SJCRH30 (cell line): ENCODE results near the gene KLK2. TPM values are rescaled to one million over a fixed set of nuclear protein-coding genes. Genes with fewer than 3 reads are reported as not detected.
A peak's percentile ranks its signal among the peaks of the same experiment; 100 is the strongest.

Experiments used
- DNase-seq, 2 experiments: peaks; one replicate each; pipeline ENCODE4 v3.0.0-alpha.2; 2015 to 2020
- H3K27ac ChIP-seq: fragments of 250-450 bp; sonication (Bioruptor Pico); 2 replicates; pipeline ENCODE4 v1.5.1; 2020; ENCODE audit warnings: mild to moderate bottlenecking, moderate library complexity
- H3K27me3 ChIP-seq: fragments of 250-450 bp; sonication (Bioruptor Pico); 2 replicates; pipeline ENCODE4 v1.5.1; 2020; ENCODE audit warnings: mild to moderate bottlenecking, moderate library complexity
- H3K36me3 ChIP-seq: fragments of 250-450 bp; sonication (Bioruptor Pico); 2 replicates; pipeline ENCODE4 v1.5.1; 2020; ENCODE audit warnings: mild to moderate bottlenecking, moderate library complexity
- H3K4me1 ChIP-seq: fragments of 250-450 bp; sonication (Bioruptor Pico); 2 replicates; pipeline ENCODE4 v1.5.1; 2020; ENCODE audit warnings: mild to moderate bottlenecking, moderate library complexity
- H3K4me3 ChIP-seq: fragments of 250-450 bp; sonication (Bioruptor Pico); 2 replicates; pipeline ENCODE4 v1.5.1; 2020; ENCODE audit warnings: mild to moderate bottlenecking, moderate library complexity
- H3K9me3 ChIP-seq: fragments of 250-450 bp; sonication (Bioruptor Pico); replicated peaks from 2 replicates; pipeline ENCODE4 v1.5.1; 2020; ENCODE audit warnings: mild to moderate bottlenecking, moderate library complexity
- total RNA-seq: library from RNA; depleted of rRNA; stranded (reverse); fragments of >200 nt; shearing (Covaris generic); gene quantifications from 2 replicates; pipeline ENCODE4 v1.2.3, GENCODE V29; 2014

Gene KLK2
- total RNA-seq, 1 experiment from 2014 or later: not detected

DNA sequence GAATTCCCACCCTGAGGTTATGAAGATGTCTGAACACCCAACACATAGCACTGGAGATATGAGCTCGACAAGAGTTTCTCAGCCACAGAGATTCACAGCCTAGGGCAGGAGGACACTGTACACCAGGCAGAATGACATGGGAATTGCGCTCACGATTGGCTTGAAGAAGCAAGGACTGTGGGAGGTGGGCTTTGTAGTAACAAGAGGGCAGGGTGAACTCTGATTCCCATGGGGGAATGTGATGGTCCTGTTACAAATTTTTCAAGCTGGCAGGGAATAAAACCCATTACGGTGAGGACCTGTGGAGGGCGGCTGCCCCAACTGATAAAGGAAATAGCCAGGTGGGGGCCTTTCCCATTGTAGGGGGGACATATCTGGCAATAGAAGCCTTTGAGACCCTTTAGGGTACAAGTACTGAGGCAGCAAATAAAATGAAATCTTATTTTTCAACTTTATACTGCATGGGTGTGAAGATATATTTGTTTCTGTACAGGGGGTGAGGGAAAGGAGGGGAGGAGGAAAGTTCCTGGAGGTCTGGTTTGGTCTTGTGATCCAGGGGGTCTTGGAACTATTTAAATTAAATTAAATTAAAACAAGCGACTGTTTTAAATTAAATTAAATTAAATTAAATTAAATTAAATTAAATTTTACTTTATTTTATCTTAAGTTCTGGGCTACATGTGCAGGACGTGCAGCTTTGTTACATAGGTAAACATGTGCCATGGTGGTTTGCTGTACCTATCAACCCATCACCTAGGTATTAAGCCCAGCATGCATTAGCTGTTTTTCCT lies 11.5 kb upstream of the KLK2 start:
- H3K4me3 ChIP-seq: no peak overlapping the region
- no peaks in the 10 kb centered on the region for H3K4me1 ChIP-seq
- no peaks in the 10 kb centered on the region for H3K36me3 ChIP-seq
- H3K27ac ChIP-seq: no peak overlapping the region
- no peak for DNase-seq
- H3K27me3 ChIP-seq: no peaks in the 10 kb centered on the region
- H3K9me3 ChIP-seq: 0 out of 2 replicates have a peak, but pooled peaks cover 3% of the 10 kb centered on the region

DNA sequence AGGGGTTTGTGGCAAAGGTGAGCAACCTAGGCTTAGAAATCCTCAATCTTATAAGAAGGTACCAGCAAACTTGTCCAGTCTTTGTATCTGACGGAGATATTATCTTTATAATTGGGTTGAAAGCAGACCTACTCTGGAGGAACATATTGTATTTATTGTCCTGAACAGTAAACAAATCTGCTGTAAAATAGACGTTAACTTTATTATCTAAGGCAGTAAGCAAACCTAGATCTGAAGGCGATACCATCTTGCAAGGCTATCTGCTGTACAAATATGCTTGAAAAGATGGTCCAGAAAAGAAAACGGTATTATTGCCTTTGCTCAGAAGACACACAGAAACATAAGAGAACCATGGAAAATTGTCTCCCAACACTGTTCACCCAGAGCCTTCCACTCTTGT lies 3.8 kb upstream of the KLK2 start:
- Histone ChIP-seq H3K4me3 (no peak overlapping the region), H3K4me1 (no peaks in the 10 kb centered on the region), H3K36me3 (no peaks in the 10 kb centered on the region), H3K27me3 (no peaks in the 10 kb centered on the region; the same call in 1 of the 2 replicates), H3K9me3 (no peaks in the 10 kb centered on the region), H3K27ac (no peak overlapping the region)
- DNase-seq: no peak

DNA sequence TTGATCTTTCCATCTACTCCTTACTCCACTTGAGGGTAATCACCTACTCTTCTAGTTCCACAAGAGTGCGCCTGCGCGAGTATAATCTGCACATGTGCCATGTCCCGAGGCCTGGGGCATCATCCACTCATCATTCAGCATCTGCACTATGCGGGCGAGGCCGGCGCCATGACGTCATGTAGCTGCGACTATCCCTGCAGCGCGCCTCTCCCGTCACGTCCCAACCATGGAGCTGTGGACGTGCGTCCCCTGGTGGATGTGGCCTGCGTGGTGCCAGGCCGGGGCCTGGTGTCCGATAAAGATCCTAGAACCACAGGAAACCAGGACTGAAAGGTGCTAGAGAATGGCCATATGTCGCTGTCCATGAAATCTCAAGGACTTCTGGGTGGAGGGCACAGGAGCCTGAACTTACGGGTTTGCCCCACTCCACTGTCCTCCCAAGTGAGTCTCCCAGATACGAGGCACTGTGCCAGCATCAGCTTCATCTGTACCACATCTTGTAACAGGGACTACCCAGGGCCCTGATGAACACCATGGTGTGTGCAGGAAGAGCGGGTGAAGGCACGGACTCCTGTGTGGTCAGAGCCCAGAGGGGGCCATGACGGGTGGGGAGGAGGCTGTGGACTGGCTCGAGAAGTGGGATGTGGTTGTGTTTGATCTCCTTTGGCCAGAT lies 2.7 kb upstream of the KLK2 start:
- peaks cover 3% of the 10 kb centered on the region; the same call in 1 of the 2 replicates for H3K27me3 ChIP-seq
- H3K36me3 ChIP-seq: no peaks in the 10 kb centered on the region
- H3K9me3 ChIP-seq: no peaks in the 10 kb centered on the region
- H3K4me3 ChIP-seq: no peak overlapping the region
- no peak for DNase-seq
- no peak overlapping the region for H3K27ac ChIP-seq
- H3K4me1 ChIP-seq: no peaks in the 10 kb centered on the region

DNA sequence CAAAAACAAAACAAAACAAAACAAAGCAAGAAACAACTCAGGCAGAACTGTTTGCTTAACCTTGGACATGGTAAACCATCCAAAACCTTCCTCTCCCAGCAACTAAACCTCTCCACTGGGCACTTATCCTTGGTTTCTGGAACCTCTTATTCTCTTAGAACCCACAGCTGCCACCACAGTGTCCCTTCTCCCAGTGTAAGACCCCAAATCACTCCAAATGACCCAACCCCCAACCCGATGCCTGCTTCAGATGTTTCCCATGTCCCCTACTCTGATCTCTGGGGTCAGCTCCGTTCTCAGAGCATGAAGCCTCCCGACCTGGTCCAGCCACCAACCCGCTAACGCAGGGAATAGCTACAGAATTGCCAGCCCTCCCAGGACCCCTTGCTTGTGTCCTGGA lies 972 bp downstream of the KLK2 start:
- H3K27me3 ChIP-seq: peaks cover 14% of the 10 kb centered on the region
- peaks cover 4% of the 10 kb centered on the region; the same call in 1 of the 2 replicates for H3K4me1 ChIP-seq
- H3K9me3 ChIP-seq: no peaks in the 10 kb centered on the region
- no peak overlapping the region for H3K27ac ChIP-seq
- H3K4me3 ChIP-seq: no peak overlapping the region
- no peak for DNase-seq
- no peaks in the 10 kb centered on the region for H3K36me3 ChIP-seq

DNA sequence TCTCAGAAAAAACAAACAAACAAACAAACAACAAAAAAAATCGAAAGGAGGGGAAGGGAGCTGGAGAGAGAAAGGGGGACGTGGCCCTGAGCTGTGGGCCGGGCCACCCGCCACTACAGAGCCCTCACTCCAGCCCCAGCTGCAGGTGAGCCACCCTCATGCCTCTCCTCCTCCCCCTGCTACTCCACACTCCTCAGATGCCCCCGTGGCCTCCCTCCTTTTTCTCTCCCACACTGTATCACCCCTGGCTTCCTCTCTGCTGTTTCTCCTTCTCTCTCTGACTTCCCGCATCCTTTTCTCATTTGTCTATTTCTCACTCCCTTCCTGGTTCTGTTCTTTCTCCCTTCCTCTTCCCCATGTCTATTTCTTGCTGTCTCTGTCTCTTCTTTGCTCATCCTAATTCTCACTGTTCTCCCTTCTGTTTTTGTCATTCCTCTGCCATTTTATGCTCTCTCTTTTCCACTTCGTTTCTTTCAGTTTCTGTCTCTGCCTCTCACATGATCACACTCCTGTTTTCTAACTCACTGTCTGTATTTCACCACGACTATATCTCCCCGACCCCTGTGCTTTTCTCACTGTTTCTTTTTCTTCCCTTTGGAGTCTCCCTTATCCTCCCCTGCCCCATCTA lies 2.7 kb downstream of the KLK2 start:
- DNase-seq: no peak
- Histone ChIP-seq H3K9me3 (no peaks in the 10 kb centered on the region), H3K27me3 (peaks cover 14% of the 10 kb centered on the region)

DNA sequence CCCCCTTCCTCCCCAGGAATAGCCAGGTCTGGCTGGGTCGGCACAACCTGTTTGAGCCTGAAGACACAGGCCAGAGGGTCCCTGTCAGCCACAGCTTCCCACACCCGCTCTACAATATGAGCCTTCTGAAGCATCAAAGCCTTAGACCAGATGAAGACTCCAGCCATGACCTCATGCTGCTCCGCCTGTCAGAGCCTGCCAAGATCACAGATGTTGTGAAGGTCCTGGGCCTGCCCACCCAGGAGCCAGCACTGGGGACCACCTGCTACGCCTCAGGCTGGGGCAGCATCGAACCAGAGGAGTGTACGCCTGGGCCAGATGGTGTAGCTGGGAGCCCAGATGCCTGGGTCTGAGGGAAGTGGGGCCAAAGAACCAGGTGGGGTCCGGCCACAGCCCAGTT lies 3.2 kb downstream of the KLK2 start:
- peaks cover 14% of the 10 kb centered on the region for H3K27me3 ChIP-seq

More for the DNA sequence above, 2.7 kb downstream of the KLK2 start:
- peaks cover 4% of the 10 kb centered on the region; the same call in 1 of the 2 replicates for H3K4me1 ChIP-seq
- H3K27ac ChIP-seq: no peak overlapping the region
- H3K36me3 ChIP-seq: no peaks in the 10 kb centered on the region
- no peak overlapping the region for H3K4me3 ChIP-seq

DNA sequence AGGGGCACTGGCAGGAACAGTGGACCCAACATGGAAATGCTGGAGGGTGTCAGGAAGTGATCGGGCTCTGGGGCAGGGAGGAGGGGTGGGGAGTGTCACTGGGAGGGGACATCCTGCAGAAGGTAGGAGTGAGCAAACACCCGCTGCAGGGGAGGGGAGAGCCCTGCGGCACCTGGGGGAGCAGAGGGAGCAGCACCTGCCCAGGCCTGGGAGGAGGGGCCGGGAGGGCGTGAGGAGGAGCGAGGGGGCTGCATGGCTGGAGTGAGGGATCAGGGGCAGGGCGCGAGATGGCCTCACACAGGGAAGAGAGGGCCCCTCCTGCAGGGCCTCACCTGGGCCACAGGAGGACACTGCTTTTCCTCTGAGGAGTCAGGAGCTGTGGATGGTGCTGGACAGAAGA lies 4.1 kb downstream of the KLK2 start:
- no peaks in the 10 kb centered on the region for H3K9me3 ChIP-seq
- no peak overlapping the region for H3K27ac ChIP-seq
- no peaks in the 10 kb centered on the region for H3K36me3 ChIP-seq
- H3K4me3 ChIP-seq: no peak overlapping the region
- H3K27me3 ChIP-seq: peaks cover 15% of the 10 kb centered on the region
- H3K4me1 ChIP-seq: peaks cover 4% of the 10 kb centered on the region; the same call in 1 of the 2 replicates
- DNase-seq: no peak

More for the DNA sequence above, 3.2 kb downstream of the KLK2 start:
- no peaks in the 10 kb centered on the region for H3K36me3 ChIP-seq
- DNase-seq: peak; percentile 19 to 34
- no peaks in the 10 kb centered on the region for H3K9me3 ChIP-seq
- H3K4me3 ChIP-seq: no peak overlapping the region
- no peak overlapping the region for H3K27ac ChIP-seq
- H3K4me1 ChIP-seq: peaks cover 4% of the 10 kb centered on the region; the same call in 1 of the 2 replicates

DNA sequence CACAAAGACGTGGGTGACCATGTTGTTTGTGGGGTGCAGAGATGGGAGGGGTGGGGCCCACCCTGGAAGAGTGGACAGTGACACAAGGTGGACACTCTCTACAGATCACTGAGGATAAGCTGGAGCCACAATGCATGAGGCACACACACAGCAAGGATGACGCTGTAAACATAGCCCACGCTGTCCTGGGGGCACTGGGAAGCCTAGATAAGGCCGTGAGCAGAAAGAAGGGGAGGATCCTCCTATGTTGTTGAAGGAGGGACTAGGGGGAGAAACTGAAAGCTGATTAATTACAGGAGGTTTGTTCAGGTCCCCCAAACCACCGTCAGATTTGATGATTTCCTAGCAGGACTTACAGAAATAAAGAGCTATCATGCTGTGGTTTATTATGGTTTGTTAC lies 5.6 kb downstream of the KLK2 start:
- peaks cover 4% of the 10 kb centered on the region; the same call in 1 of the 2 replicates for H3K4me1 ChIP-seq
- no peaks in the 10 kb centered on the region for H3K36me3 ChIP-seq
- peaks cover 21% of the 10 kb centered on the region for H3K27me3 ChIP-seq
- no peaks in the 10 kb centered on the region for H3K9me3 ChIP-seq
- no peak overlapping the region for H3K27ac ChIP-seq
- no peak for DNase-seq
- no peak overlapping the region for H3K4me3 ChIP-seq

DNA sequence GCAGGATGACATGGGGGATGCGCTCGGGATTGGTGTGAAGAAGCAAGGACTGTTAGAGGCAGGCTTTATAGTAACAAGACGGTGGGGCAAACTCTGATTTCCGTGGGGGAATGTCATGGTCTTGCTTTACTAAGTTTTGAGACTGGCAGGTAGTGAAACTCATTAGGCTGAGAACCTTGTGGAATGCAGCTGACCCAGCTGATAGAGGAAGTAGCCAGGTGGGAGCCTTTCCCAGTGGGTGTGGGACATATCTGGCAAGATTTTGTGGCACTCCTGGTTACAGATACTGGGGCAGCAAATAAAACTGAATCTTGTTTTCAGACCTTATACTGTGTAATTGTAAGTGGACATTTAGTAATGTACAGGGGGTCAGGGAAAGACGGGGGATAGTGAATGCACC lies 7.0 kb downstream of the KLK2 start:
- no peak for DNase-seq
- no peaks in the 10 kb centered on the region for H3K36me3 ChIP-seq
- no peak overlapping the region for H3K27ac ChIP-seq
- H3K4me3 ChIP-seq: no peak overlapping the region
- H3K4me1 ChIP-seq: peaks cover 4% of the 10 kb centered on the region; the same call in 1 of the 2 replicates
- peaks cover 21% of the 10 kb centered on the region for H3K27me3 ChIP-seq
- H3K9me3 ChIP-seq: no peaks in the 10 kb centered on the region

DNA sequence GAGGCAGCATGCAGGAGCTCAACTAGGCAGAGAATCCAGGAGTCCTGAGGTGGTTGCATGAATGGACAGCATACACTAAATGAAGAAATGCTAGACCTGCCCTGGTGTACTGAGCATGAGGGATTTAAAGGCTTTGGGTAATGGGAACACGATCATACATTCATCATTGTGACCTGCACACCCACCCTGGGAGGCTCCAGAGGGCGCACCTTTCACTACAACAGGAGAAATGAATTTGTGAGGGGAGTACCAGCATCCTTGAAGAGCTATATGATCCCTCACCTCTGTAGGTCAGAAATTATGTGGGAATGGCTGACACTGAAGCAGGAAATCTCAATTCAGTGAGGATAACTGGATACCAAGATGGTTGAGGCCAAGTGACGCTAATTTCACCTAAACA lies 8.9 kb downstream of the KLK2 start:
- DNase-seq: no peak
- no peaks in the 10 kb centered on the region for H3K4me1 ChIP-seq
- no peaks in the 10 kb centered on the region for H3K9me3 ChIP-seq
- H3K27me3 ChIP-seq: peaks cover 11% of the 10 kb centered on the region
- H3K4me3 ChIP-seq: no peak overlapping the region
- H3K36me3 ChIP-seq: no peaks in the 10 kb centered on the region
- H3K27ac ChIP-seq: no peak overlapping the region

DNA sequence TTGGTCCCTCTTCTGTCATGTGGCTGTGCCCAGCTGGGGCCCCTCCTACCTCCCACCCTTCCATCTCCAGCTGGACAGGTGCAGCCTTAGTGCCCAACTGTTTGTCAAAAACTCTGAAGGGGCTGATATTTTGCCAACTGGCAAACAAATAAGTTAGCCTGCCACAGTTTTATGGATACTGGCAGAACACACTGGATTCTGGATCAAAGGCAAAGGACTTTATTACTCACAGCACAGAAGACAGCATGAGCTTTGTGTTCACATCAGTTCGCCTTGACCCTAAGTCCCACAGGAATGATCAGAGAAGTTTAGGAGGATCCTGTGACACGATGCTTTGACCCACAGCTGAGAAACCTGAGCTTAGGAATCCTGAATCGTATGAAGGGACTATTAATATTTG lies 16.4 kb downstream of the KLK2 start:
- Histone ChIP-seq H3K27me3 (no peaks in the 10 kb centered on the region; the same call in 1 of the 2 replicates), H3K4me3 (no peak overlapping the region), H3K36me3 (no peaks in the 10 kb centered on the region), H3K4me1 (no peaks in the 10 kb centered on the region; the same call in 1 of the 2 replicates), H3K27ac (no peak overlapping the region), H3K9me3 (no peaks in the 10 kb centered on the region)
- DNase-seq: no peak

DNA sequence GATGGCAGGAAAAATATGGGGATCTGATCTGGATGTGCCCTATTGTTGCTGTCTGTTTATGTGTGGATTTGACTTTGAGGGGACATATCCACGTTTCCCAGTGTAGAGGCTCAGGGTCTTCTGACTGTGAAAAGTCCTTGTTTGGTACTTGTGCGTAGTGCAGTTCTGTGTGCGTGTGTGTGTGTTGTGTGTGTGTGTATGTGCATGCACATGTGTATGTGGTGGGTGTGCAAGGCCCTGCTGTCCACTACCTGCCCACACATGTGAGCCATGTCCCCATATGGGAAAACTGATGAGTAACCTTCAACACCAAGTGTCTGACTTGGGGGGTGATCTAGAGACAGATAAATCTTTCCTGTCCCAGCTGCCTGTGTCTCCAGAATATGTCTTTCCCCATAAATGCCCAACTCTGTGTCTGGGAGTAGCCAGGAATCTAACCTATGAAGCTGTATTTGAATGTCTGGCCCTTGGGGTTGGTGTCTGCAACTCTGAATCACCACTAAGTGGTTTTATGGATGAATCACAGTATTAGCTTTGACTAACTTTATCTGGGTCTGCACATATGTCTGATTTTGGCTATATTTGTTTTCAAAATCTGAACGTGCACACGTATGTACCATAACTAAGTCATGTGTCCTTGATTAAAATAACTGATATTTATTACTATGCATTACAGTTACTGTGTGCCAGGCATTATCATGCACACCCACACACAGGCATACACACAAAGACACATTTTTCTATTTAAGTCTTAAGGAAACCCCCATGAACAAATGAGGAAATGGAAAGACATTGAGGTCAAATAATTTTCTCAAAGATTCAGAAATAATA lies 17.4 kb downstream of the KLK2 start:
- H3K4me3 ChIP-seq: no peak overlapping the region
- DNase-seq: no peak
- H3K27ac ChIP-seq: no peak overlapping the region
- H3K27me3 ChIP-seq: no peaks in the 10 kb centered on the region; the same call in 1 of the 2 replicates
- H3K9me3 ChIP-seq: no peaks in the 10 kb centered on the region
- H3K4me1 ChIP-seq: no peaks in the 10 kb centered on the region; the same call in 1 of the 2 replicates
- no peaks in the 10 kb centered on the region for H3K36me3 ChIP-seq

DNA sequence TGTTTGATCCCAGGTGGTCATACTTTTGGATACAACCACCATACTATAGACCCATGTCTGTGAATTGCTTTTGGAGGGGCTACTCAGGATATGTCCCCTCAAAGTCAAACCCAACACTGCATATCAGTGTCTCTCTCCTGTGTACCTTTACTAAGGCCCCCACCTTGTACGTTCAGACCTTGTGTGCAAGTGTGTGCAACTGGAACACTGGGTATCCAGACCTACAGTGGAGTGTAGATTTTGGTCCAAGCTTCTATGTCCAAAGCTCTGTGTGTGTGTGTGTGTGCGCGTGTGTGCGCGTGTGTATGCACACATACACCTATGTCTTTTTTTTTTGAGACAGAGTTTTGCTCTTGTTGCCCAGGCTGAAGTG lies 18.0 kb downstream of the KLK2 start:
- Histone ChIP-seq H3K27ac (no peak overlapping the region), H3K9me3 (no peaks in the 10 kb centered on the region), H3K27me3 (no peaks in the 10 kb centered on the region; the same call in 1 of the 2 replicates), H3K4me1 (no peaks in the 10 kb centered on the region; the same call in 1 of the 2 replicates), H3K4me3 (no peak overlapping the region), H3K36me3 (no peaks in the 10 kb centered on the region)
- no peak for DNase-seq

DNA sequence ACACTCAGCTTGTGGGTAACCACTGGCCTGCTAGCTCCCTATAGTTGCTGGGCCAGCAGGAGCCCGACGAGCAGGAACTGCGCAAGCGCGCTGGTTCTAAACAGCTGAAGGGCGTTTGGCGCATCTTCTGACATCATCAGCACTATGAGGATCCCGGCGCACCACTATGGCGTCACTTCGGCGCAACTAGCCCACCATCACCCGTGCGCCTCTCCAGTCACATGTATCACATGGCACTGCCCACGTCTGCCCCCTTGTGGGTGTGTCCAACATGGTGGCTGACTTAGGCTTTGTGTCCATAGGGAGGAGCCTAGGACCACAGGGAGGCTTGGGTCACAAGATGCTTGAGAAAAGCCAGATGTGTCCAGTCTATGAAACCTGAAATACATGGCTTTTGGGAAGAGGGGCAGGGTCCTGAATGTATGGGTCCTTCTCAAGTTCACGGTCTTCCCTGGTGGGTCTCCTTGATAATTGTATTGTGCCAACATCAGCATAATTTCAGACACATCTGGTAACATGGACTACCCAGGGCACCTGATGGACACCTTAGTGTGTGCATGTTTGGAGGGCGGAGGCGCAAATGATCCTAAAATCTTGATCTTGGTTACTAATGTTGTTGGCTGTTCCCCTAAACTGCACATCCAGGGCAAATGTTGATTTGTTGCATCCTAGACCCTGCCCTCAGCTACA lies 20.0 kb downstream of the KLK2 start:
- H3K4me3 ChIP-seq: no peak overlapping the region
- H3K36me3 ChIP-seq: no peaks in the 10 kb centered on the region
- no peak for DNase-seq
- H3K9me3 ChIP-seq: no peaks in the 10 kb centered on the region
- no peaks in the 10 kb centered on the region for H3K27me3 ChIP-seq
- H3K27ac ChIP-seq: no peak overlapping the region
- H3K4me1 ChIP-seq: peaks cover 7% of the 10 kb centered on the region
